D721Med (cell line): ENCODE data around the gene DUSP22.
"Not testable (repeated sequence)": the region's sequence is repeated elsewhere in the genome, so short reads cannot be mapped to it uniquely, and the experiment has no call there.

Experiments
- DNase-seq: peaks from one replicate; pipeline ENCODE4 v3.0.0; 2011; ENCODE audit warnings: low spot score; ENCODE audit not compliant: insufficient read length
- FAIRE-seq: peaks from 2 replicates; lab custom pipeline; 2011; peaks lifted over from hg19 to GRCh38; lab: Jason Lieb, UNC
- CTCF ChIP-seq: IDR thresholded peaks from 2 replicates; pipeline ENCODE4 v1.5.1; 2012; ENCODE audit warnings: mild to moderate bottlenecking, control low read depth; ENCODE audit not compliant: insufficient read depth; ENCODE audit errors: missing control alignments

Gene DUSP22

GRCh38 chr6:291697-292505 is at the start of gene DUSP22:
DUSP22 (plus strand) TSS chr6:292487; CDS start chr6:292540, 53 bp downstream.
- FAIRE-seq, result no peak
- TF ChIP-seq CTCF, result no peak
- peak; percentile 92 for DNase-seq

- FAIRE-seq, result no peak
- no peak for DNase-seq
- no peak for TF ChIP-seq CTCF
Observed at GRCh38 chr6:246352-246751, 45.9 kb upstream of the DUSP22 start.

- FAIRE-seq (no peak), DNase-seq (no peak)
- TF ChIP-seq CTCF, result no peak
Observed at GRCh38 chr6:247351-247750, 44.9 kb upstream of the DUSP22 start.

GRCh38 chr6:248046-248445 is 44.2 kb upstream of the DUSP22 start:
- FAIRE-seq, DNase-seq: not testable (repeated sequence)

- TF ChIP-seq CTCF, result no peak
- no peak for FAIRE-seq
Observed at GRCh38 chr6:250676-251075, 41.6 kb upstream of the DUSP22 start.

GRCh38 chr6:251920-252319 is 40.4 kb upstream of the DUSP22 start:
- TF ChIP-seq CTCF, result no peak
- FAIRE-seq, result no peak
- no peak for DNase-seq

More at GRCh38 chr6:250676-251075, 41.6 kb upstream of the DUSP22 start:
- DNase-seq, result no peak

GRCh38 chr6:252775-253535 is 39.3 kb upstream of the DUSP22 start:
- DNase-seq (no peak), FAIRE-seq (no peak)
- no peak for TF ChIP-seq CTCF
